ENCODE measurements around the gene SOX30.
"Not testable (repeated sequence)": the region's sequence is repeated elsewhere in the genome, so short reads cannot be mapped to it uniquely, and the experiment has no call there.

SOX30 gene

DNA sequence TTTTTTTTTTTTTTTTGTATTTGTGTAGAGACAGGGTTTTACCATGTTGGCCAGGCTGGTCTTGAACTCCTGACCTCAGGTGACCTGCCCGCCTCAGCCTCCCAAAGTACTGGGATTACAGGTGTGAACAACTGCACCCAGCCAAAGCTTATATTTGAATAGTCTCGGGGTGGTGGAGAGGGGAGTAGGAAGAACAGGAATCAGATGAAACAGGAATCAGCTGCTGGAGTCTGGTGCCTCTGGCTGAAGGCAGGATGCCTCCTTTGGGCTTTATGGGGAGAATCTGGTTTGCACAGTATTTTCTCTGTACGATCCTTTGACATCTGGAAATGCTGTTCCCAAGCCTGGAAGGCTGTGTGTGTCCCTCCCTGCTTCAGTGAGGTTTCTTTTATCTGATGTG lies 30.0 kb upstream of the SOX30 start:
- TF ChIP-seq, protein P1, sequence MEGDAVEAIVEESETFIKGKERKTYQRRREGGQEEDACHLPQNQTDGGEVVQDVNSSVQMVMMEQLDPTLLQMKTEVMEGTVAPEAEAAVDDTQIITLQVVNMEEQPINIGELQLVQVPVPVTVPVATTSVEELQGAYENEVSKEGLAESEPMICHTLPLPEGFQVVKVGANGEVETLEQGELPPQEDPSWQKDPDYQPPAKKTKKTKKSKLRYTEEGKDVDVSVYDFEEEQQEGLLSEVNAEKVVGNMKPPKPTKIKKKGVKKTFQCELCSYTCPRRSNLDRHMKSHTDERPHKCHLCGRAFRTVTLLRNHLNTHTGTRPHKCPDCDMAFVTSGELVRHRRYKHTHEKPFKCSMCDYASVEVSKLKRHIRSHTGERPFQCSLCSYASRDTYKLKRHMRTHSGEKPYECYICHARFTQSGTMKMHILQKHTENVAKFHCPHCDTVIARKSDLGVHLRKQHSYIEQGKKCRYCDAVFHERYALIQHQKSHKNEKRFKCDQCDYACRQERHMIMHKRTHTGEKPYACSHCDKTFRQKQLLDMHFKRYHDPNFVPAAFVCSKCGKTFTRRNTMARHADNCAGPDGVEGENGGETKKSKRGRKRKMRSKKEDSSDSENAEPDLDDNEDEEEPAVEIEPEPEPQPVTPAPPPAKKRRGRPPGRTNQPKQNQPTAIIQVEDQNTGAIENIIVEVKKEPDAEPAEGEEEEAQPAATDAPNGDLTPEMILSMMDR (conservative IDR thresholded peaks at IDR 0.05; ENCODE audit: control insufficient read depth, insufficient read depth, low read depth, low read length) = no peak
- H3K4me3 ChIP-seq (ENCODE audit: control insufficient read depth, low read depth, low read length) = no peak overlapping the region
- DNase-seq (ENCODE audit: low read depth) = no peak

DNA sequence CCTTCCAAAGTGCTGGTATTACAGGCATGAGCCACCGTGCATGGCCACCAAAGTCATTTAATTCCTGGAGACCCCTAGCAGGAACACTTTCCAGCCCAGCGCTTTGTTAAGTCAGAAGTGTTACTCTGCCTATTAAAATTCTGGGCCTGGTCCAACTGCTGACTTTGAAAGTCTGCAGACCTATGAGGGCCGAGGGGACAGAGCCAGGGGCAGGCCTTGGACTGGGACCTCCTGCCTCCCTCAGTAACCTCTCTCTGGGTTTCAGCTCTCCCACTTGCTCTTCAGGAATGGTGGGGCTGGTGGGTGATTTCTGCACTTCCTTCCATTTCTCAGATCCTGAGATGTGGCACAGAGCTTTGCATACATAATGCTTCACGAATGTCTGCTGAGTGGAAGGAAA lies 28.8 kb upstream of the SOX30 start:
- TF ChIP-seq, protein P1 (conservative IDR thresholded peaks at IDR 0.05; ENCODE audit: control insufficient read depth, insufficient read depth, low read depth, low read length) = no peak
- DNase-seq (ENCODE audit: low read depth) = no peak
- no peak overlapping the region for H3K4me3 ChIP-seq (ENCODE audit: control insufficient read depth, low read depth, low read length)

GRCh38 chr5:157680239-157680638 lies 28.0 kb upstream of the SOX30 start:
- H3K4me3 ChIP-seq (ENCODE audit: control insufficient read depth, low read depth, low read length) = no peak overlapping the region
- DNase-seq (ENCODE audit: low read depth) = no peak
- TF ChIP-seq, protein P1 (conservative IDR thresholded peaks at IDR 0.05; ENCODE audit: control insufficient read depth, insufficient read depth, low read depth, low read length) = no peak

GRCh38 chr5:157679801-157680200 lies 27.6 kb upstream of the SOX30 start:
- DNase-seq (ENCODE audit: low read depth) = no peak
- H3K4me3 ChIP-seq (ENCODE audit: control insufficient read depth, low read depth, low read length) = no peak overlapping the region
- TF ChIP-seq, protein P1 (conservative IDR thresholded peaks at IDR 0.05; ENCODE audit: control insufficient read depth, insufficient read depth, low read depth, low read length) = no peak

GRCh38 chr5:157677931-157678330 lies 25.7 kb upstream of the SOX30 start:
- DNase-seq (ENCODE audit: low read depth) = no peak
- TF ChIP-seq, protein P1 (conservative IDR thresholded peaks at IDR 0.05; ENCODE audit: control insufficient read depth, insufficient read depth, low read depth, low read length) = no peak
- no peak overlapping the region for H3K4me3 ChIP-seq (ENCODE audit: control insufficient read depth, low read depth, low read length)

DNA sequence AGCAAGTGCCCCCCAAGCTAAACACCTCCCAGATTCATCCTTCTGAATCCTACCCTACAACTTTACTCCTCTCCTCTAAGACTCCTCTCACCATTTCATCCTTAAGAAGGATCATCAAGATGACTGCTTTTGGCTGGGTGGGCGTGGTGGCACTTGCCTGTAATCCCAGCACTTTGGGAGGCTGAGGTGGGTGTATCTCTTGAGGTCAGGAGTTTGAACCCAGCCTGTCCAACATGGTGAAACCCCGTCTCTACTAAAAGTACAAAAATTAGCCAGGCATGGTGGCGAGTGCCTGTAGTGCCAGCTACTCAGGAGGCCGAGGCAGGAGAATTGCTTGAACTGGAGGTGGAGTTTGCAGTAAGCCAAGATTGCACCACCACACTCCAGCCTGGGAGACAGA lies 22.1 kb upstream of the SOX30 start:
- not testable (repeated sequence) for DNase-seq (ENCODE audit: low read depth); H3K4me3 ChIP-seq (ENCODE audit: control insufficient read depth, low read depth, low read length)

DNA sequence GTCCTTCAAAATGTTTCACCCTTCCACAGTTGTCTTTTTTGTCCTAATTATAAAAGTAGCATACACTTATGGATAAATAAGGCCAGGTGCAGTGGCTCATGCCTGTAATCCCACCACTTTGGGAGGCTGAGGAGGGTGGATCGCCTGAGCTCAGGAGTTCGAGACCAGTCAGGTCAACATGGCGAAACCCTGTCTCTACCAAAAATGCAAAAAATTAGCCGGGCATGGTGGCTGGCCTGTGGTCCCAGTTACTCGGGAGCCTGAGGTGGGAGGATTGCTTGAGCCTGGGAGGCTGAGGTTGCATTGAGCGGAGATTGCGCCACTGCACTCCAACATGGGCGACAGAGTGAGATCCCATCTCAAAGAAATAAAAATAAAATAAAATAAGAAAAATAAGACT lies 20.7 kb upstream of the SOX30 start:
- TF ChIP-seq, protein P1 (conservative IDR thresholded peaks at IDR 0.05; ENCODE audit: control insufficient read depth, insufficient read depth, low read depth, low read length) = no peak
- DNase-seq (ENCODE audit: low read depth) = no peak
- no peak overlapping the region for H3K4me3 ChIP-seq (ENCODE audit: control insufficient read depth, low read depth, low read length)

Measured in fibroblast of mammary gland (primary cell).